ENCODE results near the gene DDX46.
"Not testable (repeated sequence)": the region's sequence is repeated elsewhere in the genome, so short reads cannot be mapped to it uniquely, and the experiment has no call there.

Gene DDX46

DNA sequence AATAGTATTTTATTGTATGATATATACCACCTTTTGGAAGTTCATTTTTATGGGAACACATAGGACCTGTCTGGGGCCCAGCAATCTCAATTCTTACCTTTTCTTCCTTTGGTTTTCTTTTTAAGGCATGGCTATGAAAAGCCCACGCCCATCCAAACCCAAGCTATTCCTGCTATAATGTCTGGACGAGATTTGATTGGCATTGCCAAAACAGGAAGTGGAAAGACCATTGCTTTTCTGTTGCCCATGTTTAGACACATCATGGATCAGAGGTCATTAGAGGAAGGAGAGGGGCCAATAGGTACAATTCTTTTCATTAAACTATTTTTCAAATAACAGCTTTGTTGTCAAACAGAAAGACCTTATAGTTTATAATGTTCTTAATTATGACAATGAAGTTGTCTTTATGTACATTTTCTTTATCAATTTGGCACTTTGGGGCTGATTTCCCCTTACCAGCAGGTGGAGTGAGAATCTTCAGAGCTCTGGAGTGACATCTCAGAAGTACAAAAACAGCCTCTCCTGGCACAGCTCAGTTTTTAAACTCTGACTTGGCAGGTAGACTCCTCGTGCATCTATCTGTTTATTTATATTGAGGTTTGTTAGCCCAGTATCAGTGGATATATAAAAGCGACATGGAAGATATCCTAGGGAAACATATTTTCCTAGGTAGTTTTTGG lies 25.8 kb downstream of the DDX46 start:
- DNase-seq, result no peak

DNA sequence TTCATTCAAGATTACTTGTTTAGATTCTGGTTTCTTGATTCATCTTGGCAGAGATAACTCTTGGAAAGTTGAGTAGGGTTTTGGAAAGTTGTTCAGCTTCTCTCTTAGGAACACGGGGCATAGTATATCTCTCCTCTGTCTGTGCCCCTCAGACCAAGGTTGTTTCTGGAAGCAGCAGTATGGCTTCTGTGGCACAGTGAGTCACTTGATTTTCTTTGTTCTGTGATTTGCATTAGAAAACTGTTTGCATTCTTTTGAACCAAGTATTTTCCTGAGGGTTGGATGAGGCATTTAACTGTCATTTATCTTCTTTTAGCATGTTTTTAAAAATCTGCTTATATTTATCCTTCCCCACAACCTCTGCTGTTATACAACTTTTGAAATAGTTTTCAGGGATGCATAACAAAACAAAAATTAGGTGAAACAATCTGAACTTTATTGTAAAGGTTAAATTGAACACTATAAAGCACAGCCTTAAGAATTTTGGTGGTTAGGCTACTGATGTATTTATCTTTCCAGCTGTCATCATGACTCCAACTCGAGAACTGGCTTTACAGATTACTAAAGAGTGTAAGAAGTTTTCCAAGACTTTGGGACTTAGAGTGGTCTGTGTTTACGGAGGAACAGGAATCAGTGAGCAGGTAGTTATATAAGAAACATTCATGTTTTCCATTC lies 26.5 kb downstream of the DDX46 start:
- DNase-seq, result no peak

DNA sequence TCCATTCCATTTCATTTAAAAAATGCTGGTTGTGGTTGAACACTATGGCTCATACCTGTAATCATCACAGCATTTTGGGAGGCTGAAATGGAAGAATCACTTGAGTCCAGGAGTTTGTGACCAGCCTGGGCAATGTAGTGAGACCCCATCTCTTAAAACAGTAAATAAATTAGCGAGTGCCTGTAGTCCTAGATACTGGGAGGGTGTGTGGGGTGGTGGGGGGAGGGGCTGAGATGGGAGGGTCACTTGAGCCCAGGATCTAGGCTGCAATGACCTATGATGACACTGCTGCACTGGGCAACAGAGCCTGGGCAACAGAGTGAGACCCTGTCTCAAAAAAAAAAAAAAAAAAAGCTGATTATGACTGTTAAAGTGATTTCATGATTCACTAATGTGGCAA lies 29.1 kb downstream of the DDX46 start:
- DNase-seq, result no peak

DNA sequence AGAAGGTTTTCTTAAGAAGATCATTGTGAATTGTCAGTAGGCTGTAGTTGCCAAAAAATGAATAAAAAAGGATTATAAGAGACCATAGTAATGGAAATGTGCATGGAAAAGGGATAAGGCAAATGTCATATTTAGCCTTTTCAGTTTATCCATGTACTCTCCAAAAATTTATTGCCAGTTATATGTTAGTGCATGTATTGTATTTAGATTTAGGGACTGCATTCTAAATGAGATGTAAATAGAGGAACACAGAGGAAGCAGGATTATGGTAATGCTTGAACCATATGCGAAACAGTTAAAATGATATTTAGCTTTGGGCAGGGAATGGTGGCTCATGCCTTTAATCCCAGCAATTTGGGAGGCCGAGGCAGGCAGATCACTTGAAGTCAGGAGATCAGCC lies 33.0 kb downstream of the DDX46 start:
- DNase-seq, result no peak

DNA sequence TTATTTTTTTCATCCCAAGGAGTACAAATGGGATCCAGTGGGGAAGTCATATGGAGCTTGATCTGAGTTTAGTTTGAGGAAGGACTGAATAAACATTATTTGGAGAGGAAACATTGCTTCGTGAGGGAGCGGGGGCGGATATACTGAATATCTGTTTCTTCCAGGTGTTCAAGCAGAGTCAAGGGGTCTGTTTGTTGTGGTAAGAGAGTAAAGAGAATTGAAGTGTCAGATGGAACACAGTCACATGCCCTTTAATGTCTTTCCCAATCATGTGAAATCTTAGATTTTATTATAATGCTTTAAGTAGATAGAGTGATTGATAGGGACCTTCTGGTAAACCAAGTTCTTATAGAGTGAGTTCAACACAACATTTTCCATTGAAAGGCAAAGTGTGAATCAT lies 33.7 kb downstream of the DDX46 start:
- no peak for DNase-seq

DNA sequence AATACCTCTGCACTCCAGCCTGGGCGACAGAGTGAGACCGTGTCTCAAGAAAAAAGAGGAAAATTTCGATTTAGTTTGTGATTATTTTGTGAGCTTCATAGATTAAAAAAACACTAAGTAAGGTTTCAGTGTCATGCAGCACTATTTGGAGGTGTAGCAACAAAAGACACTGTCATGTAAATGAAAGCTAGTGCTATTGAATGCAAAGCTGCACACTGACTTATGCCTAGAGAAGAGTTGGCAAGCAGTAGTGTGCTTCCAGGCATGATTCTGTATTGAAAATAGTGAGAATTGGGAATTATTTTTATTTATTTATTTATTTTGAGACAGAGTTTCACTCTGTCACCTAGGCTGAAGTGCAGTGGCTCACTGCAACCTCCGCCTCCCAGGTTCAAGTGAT lies 34.5 kb downstream of the DDX46 start:
- DNase-seq, result no peak

DNA sequence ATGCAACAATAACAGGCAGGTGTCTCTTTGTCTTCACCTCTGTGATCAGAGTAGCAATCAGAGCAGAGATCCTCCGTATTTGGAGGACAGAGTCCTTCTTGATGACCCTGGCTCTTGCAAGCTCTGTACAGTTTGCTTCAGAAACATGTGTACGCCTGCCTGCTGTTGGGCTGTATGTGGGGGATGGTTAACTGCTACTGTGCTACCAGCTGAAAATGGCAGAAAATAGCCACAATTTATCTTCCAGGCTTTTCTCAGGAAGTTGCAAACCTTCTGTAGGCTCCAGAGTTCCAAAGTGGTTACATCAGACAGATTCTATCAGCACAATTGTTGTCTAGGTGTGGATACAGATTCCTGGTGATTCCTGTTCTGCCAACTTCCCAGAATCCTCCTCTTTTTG lies 35.5 kb downstream of the DDX46 start:
- DNase-seq, result peak; percentile 21

DNA sequence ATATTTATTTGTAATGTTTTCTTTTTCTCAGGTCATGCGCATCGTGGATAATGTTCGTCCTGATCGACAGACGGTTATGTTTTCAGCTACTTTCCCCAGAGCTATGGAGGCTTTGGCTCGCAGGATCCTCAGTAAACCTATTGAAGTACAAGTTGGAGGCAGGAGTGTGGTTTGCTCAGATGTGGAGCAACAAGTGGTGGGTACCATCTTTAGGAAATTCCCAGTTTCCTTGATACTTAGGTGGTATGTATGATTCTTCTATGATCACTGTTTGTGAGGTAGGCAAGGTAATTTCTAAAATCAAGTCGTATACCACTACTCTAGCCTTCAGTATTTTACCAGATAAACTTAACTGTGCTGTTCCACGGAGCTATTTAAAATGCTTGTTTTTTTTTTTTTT lies 36.2 kb downstream of the DDX46 start:
- DNase-seq, result no peak

DNA sequence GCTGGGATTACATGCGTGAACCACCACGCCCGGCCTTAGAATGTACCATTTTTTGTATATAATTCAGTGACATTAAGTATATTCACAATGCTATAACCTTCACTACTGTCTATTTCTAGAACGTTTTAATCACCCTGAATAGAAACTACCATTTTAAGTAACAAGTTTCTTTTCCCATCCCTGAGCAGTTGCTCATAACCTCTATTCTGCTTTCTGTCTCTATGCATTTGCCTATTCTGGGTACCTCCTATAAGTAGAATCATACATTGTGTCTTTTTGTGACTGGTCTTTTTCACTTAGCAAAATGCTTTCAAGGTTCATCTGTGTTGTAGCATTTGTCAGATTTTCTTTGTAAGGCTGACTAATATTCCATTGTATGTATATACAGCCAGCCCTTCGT lies 39.9 kb downstream of the DDX46 start:
- no peak for DNase-seq

DNA sequence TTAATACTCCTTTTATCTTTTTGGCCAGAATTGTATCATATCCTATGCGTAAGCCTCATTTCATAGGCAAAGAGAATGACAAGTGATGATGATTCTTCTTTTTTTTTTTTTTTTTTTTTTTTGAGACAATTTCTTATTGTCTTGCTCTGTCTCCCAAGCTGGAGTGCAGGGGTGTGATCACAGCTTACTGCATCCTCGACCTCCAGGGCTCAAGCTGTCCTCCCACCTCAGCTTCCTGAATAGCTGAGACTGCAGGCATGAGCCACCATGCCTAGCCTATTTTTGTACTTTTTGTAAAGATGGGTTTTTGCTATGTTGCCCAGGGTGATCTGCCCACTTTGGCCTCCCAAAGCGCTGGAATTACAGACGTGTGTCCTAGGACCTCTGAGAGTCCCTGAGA lies 45.2 kb downstream of the DDX46 start:
- no peak for DNase-seq

DNA sequence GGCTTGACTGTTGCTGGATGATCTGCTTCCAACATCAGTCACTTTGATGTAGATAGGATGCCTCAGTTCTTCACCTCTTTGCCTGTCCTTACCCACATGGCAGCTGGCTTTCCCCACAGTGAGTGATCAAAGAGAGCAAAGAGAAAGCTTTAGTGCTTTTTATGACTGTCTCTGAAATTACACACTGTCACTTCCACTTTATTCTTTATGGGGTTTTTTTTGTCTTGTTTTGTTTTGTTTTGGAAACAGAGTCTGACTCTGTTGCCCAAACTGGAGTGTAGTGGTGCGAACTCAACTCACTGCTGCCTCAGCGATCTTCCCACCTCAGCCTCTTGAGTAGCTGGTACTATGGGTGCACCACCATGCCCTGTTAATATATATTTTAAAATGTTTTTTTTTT lies 54.8 kb downstream of the DDX46 start:
- no peak for DNase-seq

DNA sequence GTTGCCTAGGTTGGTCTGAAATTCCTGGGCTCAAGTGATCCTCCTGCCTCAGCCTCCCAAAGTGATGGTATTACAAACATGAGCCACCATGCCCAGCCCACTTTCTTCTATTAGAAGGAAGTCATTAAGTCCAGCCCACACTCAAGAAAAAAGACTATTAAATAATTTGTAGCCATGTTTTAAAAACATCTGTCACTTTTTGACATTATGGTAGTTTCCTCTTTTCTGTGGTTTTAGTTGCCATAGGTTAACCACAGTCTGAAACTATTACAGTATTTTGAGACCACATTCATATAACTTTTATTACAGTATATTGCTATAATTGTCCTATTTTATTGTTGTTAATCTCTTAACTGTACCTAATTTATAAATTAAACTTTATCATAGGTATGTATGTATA lies 55.2 kb downstream of the DDX46 start:
- no peak for DNase-seq

DNA sequence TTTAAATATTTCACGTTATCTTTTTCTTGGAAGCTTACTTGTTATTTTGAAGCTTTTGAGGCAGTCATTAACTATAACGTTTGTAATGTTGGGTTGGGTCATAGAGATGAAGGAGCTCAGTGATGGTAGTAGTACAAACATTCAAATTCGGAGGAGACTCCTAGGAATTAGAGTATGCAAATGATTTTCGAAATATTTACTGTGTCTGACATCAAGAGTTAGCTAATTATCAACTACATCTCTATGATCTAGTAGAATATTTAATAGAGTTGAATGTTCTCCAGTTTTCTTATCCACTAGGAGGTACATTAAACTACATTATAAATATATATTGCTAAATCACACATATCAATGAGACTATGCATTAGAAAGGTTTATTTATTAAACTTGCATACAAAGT lies 58.4 kb downstream of the DDX46 start:
- no peak for DNase-seq

DNA sequence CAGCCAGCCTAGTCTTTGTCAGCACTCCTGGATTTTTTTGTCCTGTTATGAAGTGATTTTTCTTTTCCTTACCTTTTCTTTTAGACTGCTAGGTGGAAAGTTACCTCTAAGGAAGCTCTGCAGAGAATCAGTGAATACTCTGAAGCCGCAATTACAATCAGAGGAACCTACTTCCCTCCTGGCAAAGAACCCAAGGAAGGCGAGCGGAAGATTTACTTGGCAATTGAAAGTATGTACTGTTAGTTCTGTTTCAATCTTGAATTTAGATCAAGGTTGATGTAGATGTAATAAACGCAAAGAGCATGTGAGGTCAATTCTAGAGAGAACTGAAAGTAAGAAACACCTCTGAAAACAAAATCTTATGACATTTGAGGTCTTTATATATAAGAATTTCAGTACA lies 60.2 kb downstream of the DDX46 start:
- no peak for DNase-seq

DNA sequence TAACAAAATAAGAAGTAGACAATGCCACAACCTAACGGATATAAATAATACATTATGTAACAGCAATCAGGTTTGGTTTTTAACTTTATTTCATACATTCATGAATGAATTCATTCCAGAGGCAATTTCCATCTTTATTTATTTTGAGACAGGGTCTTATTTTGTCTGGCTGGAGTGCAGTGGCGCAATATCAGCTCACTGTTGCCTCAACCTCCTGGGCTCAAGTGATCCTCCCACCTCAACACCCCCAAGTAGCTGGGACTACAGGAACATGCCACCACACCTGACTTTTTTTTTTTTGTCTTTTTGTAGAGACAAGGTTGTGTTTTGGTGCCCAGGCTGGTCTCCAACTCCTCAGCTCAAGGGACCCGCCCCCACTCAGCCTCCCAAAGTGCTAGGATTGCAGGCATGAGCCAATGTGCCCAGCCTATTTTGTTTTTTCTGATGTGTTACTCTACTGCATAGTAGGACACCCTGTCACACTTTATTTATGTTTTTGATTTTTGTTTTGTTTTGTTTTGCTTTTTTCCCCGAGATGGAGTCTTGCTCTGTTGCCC lies 60.9 kb downstream of the DDX46 start:
- no peak for DNase-seq

DNA sequence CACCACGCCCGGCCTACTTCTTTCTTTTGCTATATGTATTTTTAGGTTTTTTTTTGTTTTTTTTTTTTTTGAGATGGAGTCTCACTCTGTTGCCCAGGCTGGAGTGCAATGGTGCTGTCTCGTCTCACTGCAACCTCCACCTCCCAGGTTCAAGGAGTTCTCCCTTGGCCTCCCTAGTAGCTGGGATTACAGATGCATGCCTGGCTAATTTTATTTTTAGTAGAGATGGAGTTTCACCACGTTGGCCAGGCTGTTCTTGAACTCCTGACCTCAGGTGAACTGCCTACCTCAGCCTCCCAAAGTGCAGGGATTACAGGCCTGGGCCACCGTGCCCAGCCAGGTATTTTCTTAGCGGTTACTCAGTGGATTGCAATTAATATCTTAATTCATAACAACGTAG lies 63.3 kb downstream of the DDX46 start:
- DNase-seq, result no peak

DNA sequence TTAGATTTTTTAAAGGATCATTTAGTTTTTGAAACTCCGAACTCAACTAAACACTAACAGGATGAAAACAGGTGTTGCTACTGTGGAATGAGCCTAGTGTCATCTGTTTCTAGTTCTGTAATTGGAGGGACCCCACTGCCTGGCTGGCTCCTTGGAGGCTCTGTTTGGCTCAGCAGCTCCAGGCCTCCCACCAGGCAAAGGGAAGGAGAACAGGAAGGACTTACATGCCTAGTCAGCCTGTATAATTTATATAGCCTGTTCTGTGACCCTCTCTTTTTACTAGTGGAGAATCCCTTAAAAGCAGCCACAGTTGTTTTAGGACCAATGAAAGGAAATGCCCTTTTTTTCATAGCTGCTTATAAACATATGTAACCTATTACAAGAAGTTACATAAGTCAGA lies 66.1 kb downstream of the DDX46 start:
- no peak for DNase-seq

DNA sequence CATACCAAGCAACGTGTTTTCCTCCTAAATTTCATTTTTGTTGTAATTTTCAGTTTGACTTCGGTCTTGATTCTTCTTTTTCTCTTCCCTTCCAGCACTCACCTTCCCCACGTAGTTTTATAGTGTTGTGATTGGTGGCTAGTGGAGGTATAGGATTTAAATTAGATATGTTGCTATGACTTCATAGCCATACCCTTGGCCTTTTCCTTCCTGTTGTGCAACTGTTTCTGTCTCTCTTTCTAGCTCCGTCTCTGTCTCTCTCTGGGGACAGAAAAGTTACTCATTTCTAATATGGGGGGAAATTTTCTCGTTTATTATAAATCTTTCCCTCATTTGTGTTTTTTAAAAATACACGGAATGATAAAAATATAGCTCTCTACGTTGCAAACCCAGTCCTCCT lies 66.6 kb downstream of the DDX46 start:
- no peak for DNase-seq

DNA sequence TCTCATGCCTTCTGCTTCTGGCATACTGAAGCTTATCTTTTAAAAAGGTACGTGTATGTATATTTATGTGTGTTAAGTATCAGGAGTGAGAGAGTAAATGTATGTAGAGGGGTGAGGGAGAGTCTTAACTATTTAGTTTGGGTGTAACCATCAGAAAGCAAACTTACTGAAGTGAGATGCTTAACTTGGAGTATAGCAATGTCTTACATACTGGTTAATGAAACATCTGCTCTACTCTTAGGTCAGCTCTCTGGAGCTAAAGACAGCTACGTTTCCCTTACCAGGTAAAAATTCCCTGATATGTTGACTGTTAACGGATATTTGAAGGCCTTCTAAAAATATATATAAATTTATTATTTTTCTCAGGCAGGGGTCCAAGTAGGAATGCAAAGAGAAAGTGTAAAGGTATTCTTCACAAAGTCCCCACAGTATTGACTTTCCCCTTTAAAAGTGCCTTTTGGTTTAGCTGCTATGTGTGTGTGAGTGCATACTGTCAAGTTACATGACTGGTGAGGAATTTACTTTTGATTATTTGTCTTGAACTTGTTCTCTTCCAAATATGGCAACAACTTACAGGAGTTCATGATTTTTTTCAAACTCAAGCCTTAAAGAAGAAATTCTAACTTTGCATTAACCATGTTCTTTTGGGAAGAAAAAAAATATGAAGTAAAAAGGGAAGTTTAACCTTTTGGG lies 74.9 kb downstream of the DDX46 start:
- peak; percentile 70 for DNase-seq

DNA sequence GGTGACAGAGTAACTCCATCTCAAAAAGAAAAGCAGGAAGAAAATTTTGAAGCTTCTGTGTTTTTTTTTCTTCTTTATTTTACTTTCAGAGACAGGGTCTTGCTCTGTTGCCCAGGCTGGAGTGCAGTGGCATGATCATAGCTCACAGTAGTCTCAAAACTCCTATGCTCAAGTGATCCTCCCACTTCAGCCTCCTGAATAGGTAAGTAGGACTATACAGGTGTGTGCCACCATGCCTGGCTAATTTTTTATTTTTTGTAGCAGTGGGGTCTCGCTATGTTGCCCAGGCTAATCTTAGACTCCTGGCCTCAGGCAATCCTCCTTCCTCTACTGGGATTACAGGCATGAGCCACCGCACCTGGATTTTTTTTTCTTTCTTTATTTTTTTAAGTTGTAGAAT lies 77.0 kb downstream of the DDX46 start:
- DNase-seq, result no peak

DNA sequence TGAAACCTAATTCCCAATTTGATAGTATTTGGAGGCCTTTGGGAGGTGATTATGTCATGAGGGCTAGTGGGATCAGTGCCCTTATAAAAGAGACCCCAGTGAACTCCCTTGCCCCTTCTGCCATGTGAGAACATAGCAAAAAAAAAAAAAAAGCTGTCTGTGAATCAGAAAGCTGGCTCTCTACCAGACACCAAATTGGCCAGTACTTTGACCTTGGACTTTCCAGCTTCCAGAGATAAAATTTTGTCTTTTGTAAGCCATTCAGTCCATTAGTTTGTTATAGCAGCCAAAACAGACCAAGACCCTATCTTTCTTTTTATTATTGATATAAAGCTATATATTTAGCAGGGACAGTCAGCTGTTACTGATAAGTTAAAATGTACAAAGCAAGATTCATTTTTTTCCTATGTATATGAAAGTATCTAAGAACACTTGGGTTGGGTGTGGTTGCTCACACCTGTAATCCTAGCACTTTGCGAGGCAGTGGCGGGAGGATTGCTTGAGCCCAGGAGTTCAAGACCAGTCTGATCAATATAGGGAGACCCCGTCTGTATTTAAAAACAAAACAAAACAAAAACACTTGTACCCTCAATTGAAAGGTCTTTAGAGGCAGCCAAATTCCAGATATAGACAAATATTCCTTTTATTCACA lies 79.1 kb downstream of the DDX46 start:
- DNase-seq, result no peak

DNA sequence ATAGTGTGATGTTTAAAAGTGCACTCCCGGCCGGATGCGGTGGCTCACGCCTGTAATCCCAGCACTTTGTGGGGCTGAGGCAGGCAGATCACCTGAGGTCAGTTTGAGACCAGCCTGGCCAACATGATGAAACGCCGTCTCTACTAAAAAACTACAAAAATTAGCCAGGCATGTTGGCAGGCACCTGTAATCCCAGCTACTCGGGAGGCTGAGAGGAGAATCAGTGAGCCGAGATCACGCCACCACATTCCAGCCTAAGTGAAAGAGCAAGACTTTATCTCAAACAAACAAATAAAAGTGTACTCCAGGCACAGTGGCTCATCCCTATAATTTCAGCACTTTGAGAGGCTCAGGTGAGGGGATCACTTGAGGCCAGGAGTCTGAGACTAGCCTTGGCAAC lies 79.8 kb downstream of the DDX46 start:
- DNase-seq, result not testable (repeated sequence)

DNA sequence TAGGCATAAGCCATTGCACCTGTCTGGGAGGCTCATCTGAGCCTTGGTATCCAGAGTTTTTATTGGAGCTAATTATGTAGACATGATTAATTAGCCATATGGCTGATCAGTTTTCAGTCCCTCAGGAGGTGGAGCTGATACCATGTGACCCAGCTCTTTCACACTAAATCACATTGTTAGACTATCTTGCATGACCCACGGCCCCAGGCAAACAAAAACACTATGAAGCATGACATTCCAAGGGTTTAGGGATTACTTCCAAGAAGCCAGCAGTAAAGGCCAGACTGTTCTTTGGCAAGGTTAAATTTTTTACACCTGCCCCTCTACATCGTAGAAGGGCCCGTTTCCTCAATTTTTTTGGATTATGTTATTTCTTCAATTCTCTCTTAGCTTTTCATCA lies 82.2 kb downstream of the DDX46 start:
- no peak for DNase-seq

Data from fibroblast of skin of abdomen (primary cell).